ENCODE data around the gene TMEM120B.
A peak's percentile ranks its signal among the peaks of the same experiment; 100 is the strongest.

The TMEM120B gene

GRCh38 chr12:121748571-121749265, 36.2 kb downstream of the TMEM120B start:
- Histone ChIP-seq H3K27ac (peak overlapping the region; percentile 29 to 37), H3K4me3 (no peak overlapping the region)
- TF ChIP-seq CTCF (IDR thresholded peaks at IDR 0.05), result no peak
- DNase-seq (ENCODE audit: low spot score), result no peak

DNA sequence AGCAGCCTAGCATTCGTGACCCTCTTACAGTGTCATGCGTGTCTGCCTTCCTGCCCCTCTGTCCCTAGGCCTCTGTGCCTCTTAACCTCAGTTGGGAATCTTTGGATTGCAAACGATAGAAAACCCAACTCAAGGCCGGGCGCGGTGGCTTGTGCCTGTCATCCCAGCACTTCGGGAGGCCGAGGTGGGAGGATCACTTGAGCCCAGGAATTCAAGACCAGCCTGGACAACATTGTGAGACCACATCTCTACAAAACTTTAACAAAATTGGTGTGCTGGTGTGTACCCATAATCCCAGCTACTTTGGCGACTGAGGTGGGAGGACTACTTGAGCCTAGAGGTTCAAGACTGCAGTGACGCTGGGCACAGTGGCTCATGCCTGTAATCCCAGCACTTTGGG, 36.7 kb downstream of the TMEM120B start:
- H3K27ac ChIP-seq, result peak overlapping the region in 1 of 2 donors; percentile 37
- TF ChIP-seq CTCF (IDR thresholded peaks at IDR 0.05), result no peak
- H3K4me3 ChIP-seq, result no peak overlapping the region
- no peak for DNase-seq (ENCODE audit: low spot score)

DNA sequence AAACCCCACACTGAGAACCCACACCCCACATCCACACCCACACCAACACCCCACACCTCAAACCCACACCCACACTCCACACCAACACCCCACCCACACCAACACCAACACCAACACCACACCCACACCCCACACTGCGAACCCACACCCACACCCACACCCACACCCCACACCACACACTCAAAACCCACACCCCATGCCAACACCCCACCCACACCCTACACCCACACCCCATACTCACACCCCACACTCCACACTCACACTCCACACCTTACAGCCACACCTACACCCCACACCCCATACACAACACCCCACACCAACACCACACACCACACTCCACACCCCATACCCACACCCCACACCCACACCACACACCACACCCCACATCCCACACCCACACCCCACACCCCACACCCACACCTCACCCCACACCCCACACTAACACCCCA, 38.0 kb downstream of the TMEM120B start:
- Histone ChIP-seq H3K27ac (no peak overlapping the region), H3K4me3 (no peak overlapping the region)
- no peak for DNase-seq (ENCODE audit: low spot score)
- no peak for TF ChIP-seq CTCF (IDR thresholded peaks at IDR 0.05)

DNA sequence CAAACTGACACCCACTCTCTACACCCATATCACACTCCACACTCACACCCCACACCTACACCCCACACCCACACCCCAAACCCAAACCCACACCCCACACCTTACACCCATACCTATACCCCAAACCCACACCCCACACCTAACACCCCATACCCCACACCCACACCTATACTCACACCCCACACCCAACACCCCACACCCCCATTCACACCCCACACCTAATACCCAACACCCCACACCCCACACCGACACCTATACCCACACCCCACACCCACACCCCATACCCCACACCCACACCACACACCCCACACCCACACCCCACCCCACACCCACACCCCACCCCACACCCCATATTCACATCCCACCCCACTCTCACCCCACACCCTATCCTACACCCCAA, 38.5 kb downstream of the TMEM120B start:
- Histone ChIP-seq H3K4me3 (no peak overlapping the region), H3K27ac (no peak overlapping the region)
- DNase-seq (ENCODE audit: low spot score), result no peak
- no peak for TF ChIP-seq CTCF (IDR thresholded peaks at IDR 0.05)

GRCh38 chr12:121751749-121752351, 39.3 kb downstream of the TMEM120B start:
- TF ChIP-seq CTCF (IDR thresholded peaks at IDR 0.05), result no peak
- no peak for DNase-seq (ENCODE audit: low spot score)
- Histone ChIP-seq H3K27ac (no peak overlapping the region), H3K4me3 (no peak overlapping the region)

GRCh38 chr12:121753844-121754264, 41.3 kb downstream of the TMEM120B start:
- no peak overlapping the region for H3K4me3 ChIP-seq
- no peak for TF ChIP-seq CTCF (IDR thresholded peaks at IDR 0.05)
- DNase-seq (ENCODE audit: low spot score), result no peak
- peak overlapping the region; percentile 56 to 69 for H3K27ac ChIP-seq

DNA sequence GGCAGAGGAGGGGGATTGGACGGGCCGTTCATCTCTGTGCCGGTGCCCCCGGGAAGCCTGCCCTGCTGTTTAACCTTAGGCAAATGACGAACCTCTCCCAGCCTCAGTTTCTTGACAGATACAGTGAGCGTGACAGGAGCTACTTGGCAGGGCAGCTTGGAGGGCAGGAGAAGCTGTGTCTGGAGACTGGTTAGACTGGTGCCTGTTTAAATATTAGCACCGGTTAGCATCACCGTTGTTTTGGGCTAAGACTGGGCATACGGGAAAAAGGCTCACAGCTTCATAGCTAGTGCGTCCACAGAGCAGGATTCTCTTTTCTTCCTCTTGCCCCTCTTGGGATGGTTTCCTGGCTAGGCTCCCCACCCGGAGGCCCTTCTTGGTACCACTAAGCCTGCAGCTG, 42.3 kb downstream of the TMEM120B start:
- Histone ChIP-seq H3K27ac (peak overlapping the region in 1 of 2 donors; percentile 56), H3K4me3 (no peak overlapping the region)
- TF ChIP-seq CTCF (IDR thresholded peaks at IDR 0.05), result no peak
- DNase-seq (ENCODE audit: low spot score), result no peak
